Osteoblast (primary cell): ENCODE data around the gene FAM117B. TPM values are rescaled to one million over a fixed set of nuclear protein-coding genes. Genes with fewer than 3 reads are reported as not detected.
A peak's percentile ranks its signal among the peaks of the same experiment; 100 is the strongest.

ENCODE experiments used
- DNase-seq: peaks from one replicate; pipeline ENCODE4 v3.0.0; 2011; ENCODE audit warnings: low spot score, mixed read lengths; ENCODE audit not compliant: insufficient read length; ENCODE audit errors: missing footprints
- H2AFZ ChIP-seq: 2 replicates; pipeline ENCODE4 v1.6.0; 2011; ENCODE audit warnings: mild to moderate bottlenecking, low read length
- H3K27ac ChIP-seq: 2 replicates; pipeline ENCODE4 v1.5.1; 2011; ENCODE audit warnings: mild to moderate bottlenecking, low read depth, low read length, moderate library complexity
- H3K27me3 ChIP-seq: 2 replicates; pipeline ENCODE4 v1.6.0; 2012; ENCODE audit warnings: mild to moderate bottlenecking, control low read depth, inconsistent platforms, low read length, moderate library complexity; ENCODE audit not compliant: insufficient read depth
- H3K36me3 ChIP-seq: 2 replicates; pipeline ENCODE4 v1.5.1; 2011; ENCODE audit warnings: mild to moderate bottlenecking, low read length, control low read depth, moderate library complexity; ENCODE audit not compliant: insufficient read depth
- H3K4me1 ChIP-seq: 2 replicates; pipeline ENCODE4 v1.5.1; 2011; ENCODE audit warnings: mild to moderate bottlenecking, low read length, control low read depth, moderate library complexity; ENCODE audit not compliant: insufficient read depth
- H3K4me2 ChIP-seq: 2 replicates; pipeline ENCODE4 v1.6.0; 2011; ENCODE audit warnings: mild to moderate bottlenecking, low read length; ENCODE audit not compliant: insufficient read depth
- H3K4me3 ChIP-seq: fragments of 200-600 bp; sonication (generic); 3 replicates; pipeline ENCODE4 v1.5.1; 2012; ENCODE audit warnings: mild to moderate bottlenecking, low read length, inconsistent platforms; ENCODE audit not compliant: insufficient read depth
- H3K79me2 ChIP-seq: 2 replicates; pipeline ENCODE4 v1.6.0; 2012; ENCODE audit warnings: mild to moderate bottlenecking, low read length, control low read depth, inconsistent platforms; ENCODE audit not compliant: insufficient read depth
- H3K9me3 ChIP-seq: 2 replicates; pipeline ENCODE4 v1.5.1; 2011; ENCODE audit warnings: low read depth, low read length, control low read depth
- H4K20me1 ChIP-seq: 2 replicates; pipeline ENCODE4 v1.6.0; 2012; ENCODE audit warnings: mild to moderate bottlenecking, low read length, control low read depth; ENCODE audit not compliant: insufficient read depth
- total RNA-seq: library from RNA; depleted of rRNA; stranded (reverse); fragments of >200 nt; gene quantifications from 2 replicates; pipeline ENCODE4 v1.2.3, GENCODE V29; 2012
- TF ChIP-seq, protein P1 (sequence below): IDR thresholded peaks from 2 replicates; pipeline ENCODE4 v1.5.1; 2011; ENCODE audit warnings: mild to moderate bottlenecking, low read depth, low read length, moderate library complexity; ENCODE audit errors: extremely low read depth

FAM117B gene
- total RNA-seq, 1 donor: 2.9 TPM

GRCh38 chr2:202764991-202765390 lies 130.2 kb downstream of the FAM117B start:
- Histone ChIP-seq H3K4me2 (no peak overlapping the region), H3K27ac (no peak overlapping the region), H3K9me3 (no peaks in the 10 kb centered on the region), H2AFZ (no peak overlapping the region), H3K4me1 (no peaks in the 10 kb centered on the region), H4K20me1 (no peaks in the 10 kb centered on the region), H3K36me3 (no peaks in the 10 kb centered on the region), H3K4me3 (no peak overlapping the region), H3K79me2 (no peaks in the 10 kb centered on the region), H3K27me3 (no peaks in the 10 kb centered on the region)
- no peak for DNase-seq
- TF ChIP-seq, protein P1, sequence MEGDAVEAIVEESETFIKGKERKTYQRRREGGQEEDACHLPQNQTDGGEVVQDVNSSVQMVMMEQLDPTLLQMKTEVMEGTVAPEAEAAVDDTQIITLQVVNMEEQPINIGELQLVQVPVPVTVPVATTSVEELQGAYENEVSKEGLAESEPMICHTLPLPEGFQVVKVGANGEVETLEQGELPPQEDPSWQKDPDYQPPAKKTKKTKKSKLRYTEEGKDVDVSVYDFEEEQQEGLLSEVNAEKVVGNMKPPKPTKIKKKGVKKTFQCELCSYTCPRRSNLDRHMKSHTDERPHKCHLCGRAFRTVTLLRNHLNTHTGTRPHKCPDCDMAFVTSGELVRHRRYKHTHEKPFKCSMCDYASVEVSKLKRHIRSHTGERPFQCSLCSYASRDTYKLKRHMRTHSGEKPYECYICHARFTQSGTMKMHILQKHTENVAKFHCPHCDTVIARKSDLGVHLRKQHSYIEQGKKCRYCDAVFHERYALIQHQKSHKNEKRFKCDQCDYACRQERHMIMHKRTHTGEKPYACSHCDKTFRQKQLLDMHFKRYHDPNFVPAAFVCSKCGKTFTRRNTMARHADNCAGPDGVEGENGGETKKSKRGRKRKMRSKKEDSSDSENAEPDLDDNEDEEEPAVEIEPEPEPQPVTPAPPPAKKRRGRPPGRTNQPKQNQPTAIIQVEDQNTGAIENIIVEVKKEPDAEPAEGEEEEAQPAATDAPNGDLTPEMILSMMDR: no peak

DNA sequence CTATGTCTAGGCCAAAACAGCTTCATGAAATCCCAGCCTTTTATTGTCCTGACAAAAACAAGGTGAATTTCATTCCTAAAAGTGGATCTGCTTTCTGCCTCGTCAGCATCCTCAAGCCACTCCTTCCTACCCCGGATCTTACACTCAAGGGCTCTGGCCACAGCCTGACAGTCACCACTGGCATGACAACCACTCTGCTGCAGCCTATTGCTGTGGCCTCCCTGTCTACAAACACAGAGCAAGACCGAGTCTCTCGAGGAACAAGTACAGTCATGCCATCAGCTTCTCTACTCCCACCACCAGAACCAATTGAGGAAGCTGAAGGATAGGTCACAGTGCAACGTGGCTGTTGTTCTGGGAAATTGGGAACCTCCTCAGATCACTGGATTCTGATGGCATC lies 130.7 kb downstream of the FAM117B start:
- Histone ChIP-seq H3K27ac (no peak overlapping the region), H2AFZ (peak overlapping the region; percentile 4), H3K4me3 (no peak overlapping the region), H4K20me1 (no peaks in the 10 kb centered on the region), H3K36me3 (no peaks in the 10 kb centered on the region), H3K79me2 (no peaks in the 10 kb centered on the region), H3K9me3 (no peaks in the 10 kb centered on the region), H3K27me3 (no peaks in the 10 kb centered on the region), H3K4me1 (no peaks in the 10 kb centered on the region), H3K4me2 (no peak overlapping the region)
- TF ChIP-seq, protein P1: no peak
- no peak for DNase-seq

GRCh38 chr2:202768273-202768672 lies 133.5 kb downstream of the FAM117B start:
- no peak overlapping the region for H3K27ac ChIP-seq
- no peaks in the 10 kb centered on the region for H3K79me2 ChIP-seq
- H3K27me3 ChIP-seq: no peaks in the 10 kb centered on the region
- TF ChIP-seq, protein P1: no peak
- H3K4me3 ChIP-seq: no peak overlapping the region
- no peak for DNase-seq
- H3K9me3 ChIP-seq: no peaks in the 10 kb centered on the region
- H2AFZ ChIP-seq: no peak overlapping the region
- H3K4me1 ChIP-seq: no peaks in the 10 kb centered on the region
- no peaks in the 10 kb centered on the region for H4K20me1 ChIP-seq
- no peak overlapping the region for H3K4me2 ChIP-seq
- H3K36me3 ChIP-seq: no peaks in the 10 kb centered on the region

DNA sequence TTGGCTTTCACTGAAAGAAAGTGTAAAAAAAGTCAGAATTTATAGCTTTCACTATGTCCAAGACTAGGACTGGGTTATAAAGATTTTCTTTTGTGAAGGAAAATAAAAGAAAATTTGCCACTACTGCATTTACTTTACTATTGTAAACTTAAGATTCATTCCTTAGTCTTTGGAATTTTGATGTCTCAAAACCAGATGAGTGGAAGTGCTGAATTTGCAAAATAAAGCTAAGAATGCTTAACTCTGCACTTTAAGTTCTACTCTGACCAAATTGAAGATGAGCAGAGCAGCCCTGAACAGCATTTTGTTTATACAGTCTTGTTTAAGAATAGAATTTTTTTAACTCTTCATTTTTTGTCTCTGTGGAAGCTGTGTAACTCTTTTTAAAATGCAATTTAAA lies 134.4 kb downstream of the FAM117B start:
- H3K4me1 ChIP-seq: no peaks in the 10 kb centered on the region
- no peak overlapping the region for H2AFZ ChIP-seq
- H3K36me3 ChIP-seq: no peaks in the 10 kb centered on the region
- no peak for DNase-seq
- H4K20me1 ChIP-seq: no peaks in the 10 kb centered on the region
- TF ChIP-seq, protein P1: no peak
- H3K4me2 ChIP-seq: no peak overlapping the region
- H3K79me2 ChIP-seq: no peaks in the 10 kb centered on the region
- no peak overlapping the region for H3K4me3 ChIP-seq
- H3K27ac ChIP-seq: no peak overlapping the region
- no peaks in the 10 kb centered on the region for H3K9me3 ChIP-seq
- H3K27me3 ChIP-seq: no peaks in the 10 kb centered on the region
